Left ventricle myocardium inferior (tissue), 1 donor: Measurements from ENCODE around the gene NDUFS7. TPM values are rescaled to one million over a fixed set of nuclear protein-coding genes. Genes with fewer than 3 reads are reported as not detected.

Experiments used
- DNase-seq: peaks from one replicate; pipeline ENCODE4 v3.0.0-alpha.2; 2020
- H3K27ac ChIP-seq: fragments of 200-600 bp; replicated peaks from 2 replicates; pipeline ENCODE4 v1.8.0; 2021
- H3K27me3 ChIP-seq: fragments of 200-600 bp; 2 replicates; pipeline ENCODE4 v1.8.0; 2021; ENCODE audit warnings: low read depth
- H3K36me3 ChIP-seq: fragments of 200-600 bp; 2 replicates; pipeline ENCODE4 v1.8.0; 2021
- H3K4me1 ChIP-seq: fragments of 200-600 bp; 2 replicates; pipeline ENCODE4 v1.8.0; 2021
- H3K4me3 ChIP-seq: fragments of 200-600 bp; 2 replicates; pipeline ENCODE4 v1.8.0; 2021; ENCODE audit warnings: mild to moderate bottlenecking, moderate library complexity
- H3K9me3 ChIP-seq: fragments of 200-600 bp; replicated peaks from 2 replicates; pipeline ENCODE4 v1.8.0; 2021
- intact Hi-C: fragments of 100-400 bp; cut with micrococcal nuclease; formaldehyde crosslinking; loops from one replicate; pipeline ENCODE4 v1.11.0; 2022
- total RNA-seq: library from RNA; stranded (reverse); fragmentation: NEBNext Ultra II Directional; extraction: Animal tissue kit (Norgen Biotek cat#: 25700); gene quantifications from one replicate; pipeline ENCODE4 v1.2.1, GENCODE V29; 2021
- TF ChIP-seq, protein P1 (sequence below): fragments of 200-600 bp; IDR thresholded peaks from 2 replicates; pipeline ENCODE4 v1.8.0; 2021; ENCODE audit warnings: antibody characterized with exemption, mild to moderate bottlenecking, borderline replicate concordance
- donor health status: DM: no; HTN: yes; CAD: no; lungs with severe emphysema.

NDUFS7 gene
- total RNA-seq, 1 donor from 2014 or later, result 380 TPM

DNA sequence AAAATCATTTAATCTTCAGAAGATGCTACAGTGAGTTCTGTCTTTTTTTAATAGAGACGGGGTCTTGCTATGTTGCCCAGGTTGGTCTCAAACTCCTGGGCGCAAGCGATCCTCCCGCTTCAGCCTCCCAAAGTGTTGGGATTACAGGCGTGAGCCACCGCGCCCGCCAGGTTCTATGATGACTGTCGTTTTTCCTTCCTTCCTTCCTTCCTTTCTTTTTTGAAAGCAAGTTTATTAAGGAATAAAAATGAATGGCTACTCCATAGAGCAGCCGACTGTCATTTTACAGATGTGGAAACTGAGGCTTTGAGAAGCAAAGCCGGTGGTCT, 18.1 kb downstream of the NDUFS7 start:
- TF ChIP-seq, protein P1, sequence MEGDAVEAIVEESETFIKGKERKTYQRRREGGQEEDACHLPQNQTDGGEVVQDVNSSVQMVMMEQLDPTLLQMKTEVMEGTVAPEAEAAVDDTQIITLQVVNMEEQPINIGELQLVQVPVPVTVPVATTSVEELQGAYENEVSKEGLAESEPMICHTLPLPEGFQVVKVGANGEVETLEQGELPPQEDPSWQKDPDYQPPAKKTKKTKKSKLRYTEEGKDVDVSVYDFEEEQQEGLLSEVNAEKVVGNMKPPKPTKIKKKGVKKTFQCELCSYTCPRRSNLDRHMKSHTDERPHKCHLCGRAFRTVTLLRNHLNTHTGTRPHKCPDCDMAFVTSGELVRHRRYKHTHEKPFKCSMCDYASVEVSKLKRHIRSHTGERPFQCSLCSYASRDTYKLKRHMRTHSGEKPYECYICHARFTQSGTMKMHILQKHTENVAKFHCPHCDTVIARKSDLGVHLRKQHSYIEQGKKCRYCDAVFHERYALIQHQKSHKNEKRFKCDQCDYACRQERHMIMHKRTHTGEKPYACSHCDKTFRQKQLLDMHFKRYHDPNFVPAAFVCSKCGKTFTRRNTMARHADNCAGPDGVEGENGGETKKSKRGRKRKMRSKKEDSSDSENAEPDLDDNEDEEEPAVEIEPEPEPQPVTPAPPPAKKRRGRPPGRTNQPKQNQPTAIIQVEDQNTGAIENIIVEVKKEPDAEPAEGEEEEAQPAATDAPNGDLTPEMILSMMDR, result no peak
- H3K9me3 ChIP-seq, result no peaks in the 10 kb centered on the region
- H3K4me1 ChIP-seq, result peaks cover 47% of the 10 kb centered on the region
- intact Hi-C loops, result no loop called here
- H3K4me3 ChIP-seq, result peak overlapping the region; percentile 80
- peak overlapping the region; percentile 83 for H3K27ac ChIP-seq
- H3K27me3 ChIP-seq, result peaks cover 8% of the 10 kb centered on the region
- no peak for DNase-seq
- H3K36me3 ChIP-seq, result no peaks in the 10 kb centered on the region

DNA sequence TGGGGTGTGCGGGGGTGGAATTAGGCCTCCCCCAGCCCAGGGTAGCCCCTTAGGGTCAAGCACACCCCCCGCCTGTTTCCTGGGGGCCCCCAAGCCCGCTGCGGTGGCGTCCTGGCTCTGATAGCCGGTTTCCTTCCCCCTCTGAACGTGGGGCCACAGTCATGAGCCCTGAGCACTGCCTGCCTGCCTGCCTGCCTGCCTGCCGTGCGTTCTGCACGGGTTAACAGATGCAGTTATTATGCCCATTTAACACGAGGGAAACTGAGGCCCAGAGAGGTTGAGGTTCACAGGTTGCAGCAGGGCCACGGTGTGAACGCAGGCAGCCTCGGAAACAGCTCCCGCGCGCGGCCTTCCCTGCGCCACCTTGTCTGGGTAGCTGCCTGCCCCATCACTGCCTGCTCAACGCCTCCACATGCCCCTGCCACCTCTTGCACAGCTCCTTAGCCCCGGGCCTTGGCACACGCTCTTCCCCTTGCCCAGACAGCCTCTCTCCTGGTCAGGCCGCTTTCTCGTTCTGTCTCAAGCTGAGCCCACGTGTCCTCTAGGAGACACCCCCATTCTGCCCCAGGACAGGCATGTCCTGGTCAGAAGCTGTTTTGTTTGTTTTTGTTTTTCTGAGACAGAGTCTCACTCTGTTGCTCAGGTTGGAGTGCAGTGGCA, 18.8 kb downstream of the NDUFS7 start:
- no peaks in the 10 kb centered on the region for H3K36me3 ChIP-seq
- peaks cover 41% of the 10 kb centered on the region for H3K4me1 ChIP-seq
- intact Hi-C loops, result no loop called here
- H3K9me3 ChIP-seq, result no peaks in the 10 kb centered on the region
- H3K27ac ChIP-seq, result no peak overlapping the region
- H3K27me3 ChIP-seq, result peaks cover 8% of the 10 kb centered on the region
- no peak for DNase-seq
- H3K4me3 ChIP-seq, result no peak overlapping the region
- TF ChIP-seq, protein P1, result no peak

GRCh38 chr19:1406774-1407527, 23.2 kb downstream of the NDUFS7 start:
- peak overlapping the region; percentile 91 for H3K27ac ChIP-seq
- peaks cover 58% of the 10 kb centered on the region for H3K4me1 ChIP-seq
- H3K9me3 ChIP-seq, result no peaks in the 10 kb centered on the region
- intact Hi-C loops, result no loop called here
- peak; percentile 100 for DNase-seq
- no peaks in the 10 kb centered on the region for H3K36me3 ChIP-seq
- H3K27me3 ChIP-seq, result peaks cover 8% of the 10 kb centered on the region
- TF ChIP-seq, protein P1, result peak; percentile 48
- H3K4me3 ChIP-seq, result peak overlapping the region; percentile 86

- no peaks in the 10 kb centered on the region for H3K9me3 ChIP-seq
- peak within 1 kb of the TSS; percentile 96 for H3K27ac ChIP-seq
- peak within 1 kb of the TSS; percentile 86 for H3K4me3 ChIP-seq
- peaks cover under 1% of the 10 kb centered on the region for H3K36me3 ChIP-seq
- H3K4me1 ChIP-seq, result peaks cover 58% of the 10 kb centered on the region
- peak; percentile 44 for DNase-seq
- peaks cover under 1% of the 10 kb centered on the region for H3K27me3 ChIP-seq
- intact Hi-C loops, result no loop called here
- TF ChIP-seq, protein P1, result no peak
Measured at GRCh38 chr19:1407528-1408299, 24.0 kb downstream of the NDUFS7 start, which contains the start of gene DAZAP1. DAZAP1 (plus strand) TSS chr19:1407586; CDS start chr19:1407774, 188 bp downstream.
